WTC11 (cell line): ENCODE data around the gene P4HTM. TPM values are rescaled to one million over a fixed set of nuclear protein-coding genes. Genes with fewer than 3 reads are reported as not detected.
A peak's percentile ranks its signal among the peaks of the same experiment; 100 is the strongest.

Experiments used
- CREM ChIP-seq: sonication (generic); formaldehyde crosslinking; IDR thresholded peaks from 2 replicates; pipeline ENCODE4 v1.8.1; 2022; ENCODE audit warnings: mild to moderate bottlenecking, missing genetic modification reagents, moderate library complexity
- EMX1 ChIP-seq: fragments of 250-450 bp; sonication (Bioruptor Pico); IDR thresholded peaks from 2 replicates; pipeline ENCODE4 v1.8.0; 2021; ENCODE audit warnings: mild to moderate bottlenecking
- ETV6 ChIP-seq: sonication (generic); formaldehyde crosslinking; IDR thresholded peaks from 2 replicates; pipeline ENCODE4 v1.8.1; 2022; ENCODE audit warnings: mild to moderate bottlenecking, missing genetic modification reagents
- FOXK1 ChIP-seq: sonication (generic); formaldehyde crosslinking; IDR thresholded peaks from 2 replicates; pipeline ENCODE4 v1.8.0; 2022; ENCODE audit warnings: mild to moderate bottlenecking, moderate library complexity, missing genetic modification reagents
- GTF2I ChIP-seq: fragments of 250-450 bp; sonication (Bioruptor Pico); conservative IDR thresholded peaks from 2 replicates; pipeline ENCODE4 v1.4.0; 2021; ENCODE audit warnings: mild to moderate bottlenecking
- IRF2 ChIP-seq: sonication (generic); formaldehyde crosslinking; IDR thresholded peaks from 2 replicates; pipeline ENCODE4 v1.8.0; 2022; ENCODE audit warnings: low read depth, missing genetic modification reagents, borderline replicate concordance
- JUN ChIP-seq: sonication (generic); formaldehyde crosslinking; IDR thresholded peaks from 2 replicates; pipeline ENCODE4 v1.8.0; 2023; ENCODE audit warnings: mild to moderate bottlenecking, missing genetic modification reagents
- NR1H2 ChIP-seq: sonication (generic); formaldehyde crosslinking; IDR thresholded peaks from 2 replicates; pipeline ENCODE4 v1.9.0; 2021; ENCODE audit warnings: mild to moderate bottlenecking, moderate library complexity, missing genetic modification reagents
- NR2C2 ChIP-seq: sonication (generic); formaldehyde crosslinking; IDR thresholded peaks from 2 replicates; pipeline ENCODE4 v1.8.0; 2022; ENCODE audit warnings: mild to moderate bottlenecking, missing genetic modification reagents
- OVOL2 ChIP-seq: fragments of 250-450 bp; sonication (Bioruptor Pico); IDR thresholded peaks from 2 replicates; pipeline ENCODE4 v1.9.0; 2021; ENCODE audit warnings: mild to moderate bottlenecking, borderline replicate concordance
- RELA ChIP-seq: sonication (generic); formaldehyde crosslinking; IDR thresholded peaks from 2 replicates; pipeline ENCODE4 v1.8.1; 2022; ENCODE audit warnings: missing genetic modification reagents, mild to moderate bottlenecking, borderline replicate concordance
- SMAD4 ChIP-seq: sonication (generic); formaldehyde crosslinking; IDR thresholded peaks from 2 replicates; pipeline ENCODE4 v1.8.0; 2022; ENCODE audit warnings: mild to moderate bottlenecking, missing genetic modification reagents
- SOX15 ChIP-seq: fragments of 250-450 bp; sonication (Bioruptor Pico); IDR thresholded peaks from 2 replicates; pipeline ENCODE4 v1.9.0; 2021; ENCODE audit warnings: mild to moderate bottlenecking
- SP1 ChIP-seq: sonication (generic); formaldehyde crosslinking; conservative IDR thresholded peaks from 2 replicates; pipeline ENCODE4 v1.8.1; 2022; ENCODE audit warnings: missing genetic modification reagents
- TCF7 ChIP-seq: sonication (generic); formaldehyde crosslinking; IDR thresholded peaks from 2 replicates; pipeline ENCODE4 v1.8.0; 2022; ENCODE audit warnings: mild to moderate bottlenecking, low read depth, missing genetic modification reagents, moderate library complexity
- TEAD1 ChIP-seq: sonication (generic); formaldehyde crosslinking; IDR thresholded peaks from 2 replicates; pipeline ENCODE4 v1.8.0; 2022; ENCODE audit warnings: mild to moderate bottlenecking, missing genetic modification reagents
- TP53 ChIP-seq: sonication (generic); formaldehyde crosslinking; IDR thresholded peaks from 2 replicates; pipeline ENCODE4 v1.8.1; 2023; ENCODE audit warnings: mild to moderate bottlenecking, missing genetic modification reagents
- ZBTB21 ChIP-seq: sonication (generic); formaldehyde crosslinking; IDR thresholded peaks from 2 replicates; pipeline ENCODE4 v1.8.1; 2023; ENCODE audit warnings: mild to moderate bottlenecking, missing genetic modification reagents, borderline replicate concordance
- ZNF121 ChIP-seq: sonication (generic); formaldehyde crosslinking; IDR thresholded peaks from 2 replicates; pipeline ENCODE4 v1.8.0; 2023; ENCODE audit warnings: missing genetic modification reagents
- ZNF138 ChIP-seq: sonication (generic); formaldehyde crosslinking; conservative IDR thresholded peaks from 2 replicates; pipeline ENCODE4 v1.8.1; 2022; ENCODE audit warnings: mild to moderate bottlenecking, moderate library complexity, missing genetic modification reagents
- ZNF232 ChIP-seq: sonication (generic); formaldehyde crosslinking; IDR thresholded peaks from 2 replicates; pipeline ENCODE4 v1.8.0; 2022; ENCODE audit warnings: mild to moderate bottlenecking, missing genetic modification reagents
- ZNF263 ChIP-seq: sonication (generic); formaldehyde crosslinking; IDR thresholded peaks from 2 replicates; pipeline ENCODE4 v1.8.1; 2022; ENCODE audit warnings: low read depth, mild to moderate bottlenecking, moderate library complexity, missing genetic modification reagents
- ZNF317 ChIP-seq: sonication (generic); formaldehyde crosslinking; IDR thresholded peaks from 2 replicates; pipeline ENCODE4 v1.8.1; 2023; ENCODE audit warnings: low read depth, mild to moderate bottlenecking, moderate library complexity, missing genetic modification reagents, borderline replicate concordance
- ZNF423 ChIP-seq: fragments of 250-450 bp; sonication (Bioruptor Pico); IDR thresholded peaks from 2 replicates; pipeline ENCODE4 v2.1.2; 2022; ENCODE audit warnings: mild to moderate bottlenecking, moderate library complexity
- ZNF671 ChIP-seq: fragments of 250-450 bp; sonication (Bioruptor Pico); IDR thresholded peaks from 2 replicates; pipeline ENCODE4 v1.8.0; 2021; ENCODE audit warnings: mild to moderate bottlenecking
- total RNA-seq: library from RNA; stranded (reverse); gene quantifications from 3 replicates; pipeline ENCODE4 v1.2.3, GENCODE V29; 2021
- TF ChIP-seq, protein P1 (sequence below): sonication (generic); formaldehyde crosslinking; IDR thresholded peaks from 2 replicates; pipeline ENCODE4 v1.8.0; 2023; ENCODE audit warnings: mild to moderate bottlenecking, missing genetic modification reagents
- TF ChIP-seq, protein P2 (sequence below): fragments of 250-450 bp; sonication (Bioruptor Pico); IDR thresholded peaks from 2 replicates; pipeline ENCODE4 v1.9.0; 2021; ENCODE audit warnings: moderate library complexity, mild to moderate bottlenecking, inconsistent platforms, borderline replicate concordance
- TF ChIP-seq, protein P3 (sequence below): sonication (generic); formaldehyde crosslinking; IDR thresholded peaks from 2 replicates; pipeline ENCODE4 v1.8.1; 2023; ENCODE audit warnings: mild to moderate bottlenecking, missing genetic modification reagents
- TF ChIP-seq, protein P4 (sequence below): sonication (generic); formaldehyde crosslinking; IDR thresholded peaks from 2 replicates; pipeline ENCODE4 v1.8.1; 2022; ENCODE audit warnings: mild to moderate bottlenecking, moderate library complexity, missing genetic modification reagents
- TF ChIP-seq, protein P5 (sequence below): sonication (generic); formaldehyde crosslinking; IDR thresholded peaks from 2 replicates; pipeline ENCODE4 v1.8.0; 2022; ENCODE audit warnings: mild to moderate bottlenecking, missing genetic modification reagents
- TF ChIP-seq, protein P6 (sequence below): fragments of 200-600 bp; IDR thresholded peaks from 2 replicates; pipeline ENCODE4 v1.8.0; 2022; ENCODE audit warnings: antibody characterized with exemption
- TF ChIP-seq, protein P7 (sequence below): sonication (generic); formaldehyde crosslinking; IDR thresholded peaks from 2 replicates; pipeline ENCODE4 v1.8.1; 2022; ENCODE audit warnings: mild to moderate bottlenecking, missing genetic modification reagents, moderate library complexity, borderline replicate concordance

Gene P4HTM
- total RNA-seq, 1 experiment from 2014 or later: 21.9 TPM

DNA sequence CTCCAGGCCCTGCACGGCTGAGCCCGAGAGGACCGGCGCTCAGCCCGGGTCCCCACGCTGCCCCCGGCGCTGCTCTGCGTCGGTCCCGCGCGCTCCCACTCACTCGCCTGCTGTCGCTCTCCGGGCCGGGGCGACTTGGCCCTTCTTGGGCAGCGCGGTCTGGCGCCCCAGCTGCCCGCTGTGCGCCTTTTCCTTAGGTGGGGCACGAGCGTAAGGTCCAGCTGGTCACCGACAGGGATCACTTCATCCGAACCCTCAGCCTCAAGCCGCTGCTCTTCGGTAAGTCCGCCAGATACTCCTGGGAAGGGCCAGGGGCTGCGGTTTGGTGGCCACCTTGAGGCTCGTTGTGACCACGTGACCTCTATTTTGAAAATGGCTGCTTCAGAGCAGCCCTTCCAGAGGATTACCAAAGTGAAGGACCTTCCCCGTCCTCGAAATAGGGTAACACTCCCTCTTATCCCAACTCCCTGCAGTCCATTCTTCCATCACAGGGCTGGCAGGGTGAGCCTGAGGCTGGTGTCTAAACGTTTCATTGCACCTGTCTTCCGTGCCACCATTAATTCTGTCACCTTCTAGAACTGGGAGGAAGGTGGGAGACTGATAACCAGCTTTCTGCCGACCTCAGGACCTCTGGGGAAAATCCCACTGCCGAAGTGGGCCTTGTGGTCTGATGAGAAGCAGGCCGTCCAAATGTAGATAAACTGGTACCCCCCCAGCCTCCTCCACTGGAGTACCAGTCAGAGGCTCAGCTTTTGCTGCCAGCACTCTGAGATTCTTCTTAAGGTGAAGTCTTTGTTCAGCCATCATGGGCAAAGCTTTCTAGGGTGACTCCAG lies 812 bp downstream of the P4HTM start (continued):
- TF ChIP-seq, protein P1, sequence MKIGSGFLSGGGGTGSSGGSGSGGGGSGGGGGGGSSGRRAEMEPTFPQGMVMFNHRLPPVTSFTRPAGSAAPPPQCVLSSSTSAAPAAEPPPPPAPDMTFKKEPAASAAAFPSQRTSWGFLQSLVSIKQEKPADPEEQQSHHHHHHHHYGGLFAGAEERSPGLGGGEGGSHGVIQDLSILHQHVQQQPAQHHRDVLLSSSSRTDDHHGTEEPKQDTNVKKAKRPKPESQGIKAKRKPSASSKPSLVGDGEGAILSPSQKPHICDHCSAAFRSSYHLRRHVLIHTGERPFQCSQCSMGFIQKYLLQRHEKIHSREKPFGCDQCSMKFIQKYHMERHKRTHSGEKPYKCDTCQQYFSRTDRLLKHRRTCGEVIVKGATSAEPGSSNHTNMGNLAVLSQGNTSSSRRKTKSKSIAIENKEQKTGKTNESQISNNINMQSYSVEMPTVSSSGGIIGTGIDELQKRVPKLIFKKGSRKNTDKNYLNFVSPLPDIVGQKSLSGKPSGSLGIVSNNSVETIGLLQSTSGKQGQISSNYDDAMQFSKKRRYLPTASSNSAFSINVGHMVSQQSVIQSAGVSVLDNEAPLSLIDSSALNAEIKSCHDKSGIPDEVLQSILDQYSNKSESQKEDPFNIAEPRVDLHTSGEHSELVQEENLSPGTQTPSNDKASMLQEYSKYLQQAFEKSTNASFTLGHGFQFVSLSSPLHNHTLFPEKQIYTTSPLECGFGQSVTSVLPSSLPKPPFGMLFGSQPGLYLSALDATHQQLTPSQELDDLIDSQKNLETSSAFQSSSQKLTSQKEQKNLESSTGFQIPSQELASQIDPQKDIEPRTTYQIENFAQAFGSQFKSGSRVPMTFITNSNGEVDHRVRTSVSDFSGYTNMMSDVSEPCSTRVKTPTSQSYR (CRISPR knock-in tag): no peak
- TF ChIP-seq, protein P2, sequence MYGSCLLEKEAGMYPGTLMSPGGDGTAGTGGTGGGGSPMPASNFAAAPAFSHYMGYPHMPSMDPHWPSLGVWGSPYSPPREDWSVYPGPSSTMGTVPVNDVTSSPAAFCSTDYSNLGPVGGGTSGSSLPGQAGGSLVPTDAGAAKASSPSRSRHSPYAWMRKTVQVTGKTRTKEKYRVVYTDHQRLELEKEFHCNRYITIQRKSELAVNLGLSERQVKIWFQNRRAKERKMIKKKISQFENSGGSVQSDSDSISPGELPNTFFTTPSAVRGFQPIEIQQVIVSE (CRISPR knock-in tag): no peak
- TF ChIP-seq ZNF121 (CRISPR knock-in tag) (no peak), SMAD4 (CRISPR knock-in tag) (no peak), TEAD1 (CRISPR knock-in tag) (no peak), ZNF423 (CRISPR knock-in tag) (no peak), TCF7 (CRISPR knock-in tag) (no peak), SP1 (CRISPR knock-in tag) (no peak), GTF2I (CRISPR knock-in tag) (no peak), CREM (CRISPR knock-in tag) (no peak), IRF2 (CRISPR knock-in tag) (no peak), RELA (CRISPR knock-in tag) (no peak), ZNF671 (no peak), ETV6 (CRISPR knock-in tag) (peak; percentile 38; the same call in 1 of the 2 replicates), ZNF317 (CRISPR knock-in tag) (no peak), JUN (CRISPR knock-in tag) (no peak), NR2C2 (CRISPR knock-in tag) (no peak), SOX15 (CRISPR knock-in tag) (no peak), ZBTB21 (no peak), ZNF138 (CRISPR knock-in tag) (no peak), ZNF263 (no peak), TP53 (CRISPR knock-in tag) (no peak), FOXK1 (no peak), NR1H2 (no peak), ZNF232 (CRISPR knock-in tag) (no peak), EMX1 (CRISPR knock-in tag) (no peak), OVOL2 (CRISPR knock-in tag) (no peak)
- TF ChIP-seq, protein P3, sequence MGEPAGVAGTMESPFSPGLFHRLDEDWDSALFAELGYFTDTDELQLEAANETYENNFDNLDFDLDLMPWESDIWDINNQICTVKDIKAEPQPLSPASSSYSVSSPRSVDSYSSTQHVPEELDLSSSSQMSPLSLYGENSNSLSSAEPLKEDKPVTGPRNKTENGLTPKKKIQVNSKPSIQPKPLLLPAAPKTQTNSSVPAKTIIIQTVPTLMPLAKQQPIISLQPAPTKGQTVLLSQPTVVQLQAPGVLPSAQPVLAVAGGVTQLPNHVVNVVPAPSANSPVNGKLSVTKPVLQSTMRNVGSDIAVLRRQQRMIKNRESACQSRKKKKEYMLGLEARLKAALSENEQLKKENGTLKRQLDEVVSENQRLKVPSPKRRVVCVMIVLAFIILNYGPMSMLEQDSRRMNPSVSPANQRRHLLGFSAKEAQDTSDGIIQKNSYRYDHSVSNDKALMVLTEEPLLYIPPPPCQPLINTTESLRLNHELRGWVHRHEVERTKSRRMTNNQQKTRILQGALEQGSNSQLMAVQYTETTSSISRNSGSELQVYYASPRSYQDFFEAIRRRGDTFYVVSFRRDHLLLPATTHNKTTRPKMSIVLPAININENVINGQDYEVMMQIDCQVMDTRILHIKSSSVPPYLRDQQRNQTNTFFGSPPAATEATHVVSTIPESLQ: no peak
- TF ChIP-seq, protein P4, sequence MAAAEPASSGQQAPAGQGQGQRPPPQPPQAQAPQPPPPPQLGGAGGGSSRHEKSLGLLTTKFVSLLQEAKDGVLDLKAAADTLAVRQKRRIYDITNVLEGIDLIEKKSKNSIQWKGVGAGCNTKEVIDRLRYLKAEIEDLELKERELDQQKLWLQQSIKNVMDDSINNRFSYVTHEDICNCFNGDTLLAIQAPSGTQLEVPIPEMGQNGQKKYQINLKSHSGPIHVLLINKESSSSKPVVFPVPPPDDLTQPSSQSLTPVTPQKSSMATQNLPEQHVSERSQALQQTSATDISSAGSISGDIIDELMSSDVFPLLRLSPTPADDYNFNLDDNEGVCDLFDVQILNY: peak; percentile 19; the same call in 1 of the 2 replicates
- TF ChIP-seq, protein P5, sequence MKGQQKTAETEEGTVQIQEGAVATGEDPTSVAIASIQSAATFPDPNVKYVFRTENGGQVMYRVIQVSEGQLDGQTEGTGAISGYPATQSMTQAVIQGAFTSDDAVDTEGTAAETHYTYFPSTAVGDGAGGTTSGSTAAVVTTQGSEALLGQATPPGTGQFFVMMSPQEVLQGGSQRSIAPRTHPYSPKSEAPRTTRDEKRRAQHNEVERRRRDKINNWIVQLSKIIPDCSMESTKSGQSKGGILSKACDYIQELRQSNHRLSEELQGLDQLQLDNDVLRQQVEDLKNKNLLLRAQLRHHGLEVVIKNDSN (CRISPR knock-in tag): peak; percentile 92
- TF ChIP-seq, protein P6, sequence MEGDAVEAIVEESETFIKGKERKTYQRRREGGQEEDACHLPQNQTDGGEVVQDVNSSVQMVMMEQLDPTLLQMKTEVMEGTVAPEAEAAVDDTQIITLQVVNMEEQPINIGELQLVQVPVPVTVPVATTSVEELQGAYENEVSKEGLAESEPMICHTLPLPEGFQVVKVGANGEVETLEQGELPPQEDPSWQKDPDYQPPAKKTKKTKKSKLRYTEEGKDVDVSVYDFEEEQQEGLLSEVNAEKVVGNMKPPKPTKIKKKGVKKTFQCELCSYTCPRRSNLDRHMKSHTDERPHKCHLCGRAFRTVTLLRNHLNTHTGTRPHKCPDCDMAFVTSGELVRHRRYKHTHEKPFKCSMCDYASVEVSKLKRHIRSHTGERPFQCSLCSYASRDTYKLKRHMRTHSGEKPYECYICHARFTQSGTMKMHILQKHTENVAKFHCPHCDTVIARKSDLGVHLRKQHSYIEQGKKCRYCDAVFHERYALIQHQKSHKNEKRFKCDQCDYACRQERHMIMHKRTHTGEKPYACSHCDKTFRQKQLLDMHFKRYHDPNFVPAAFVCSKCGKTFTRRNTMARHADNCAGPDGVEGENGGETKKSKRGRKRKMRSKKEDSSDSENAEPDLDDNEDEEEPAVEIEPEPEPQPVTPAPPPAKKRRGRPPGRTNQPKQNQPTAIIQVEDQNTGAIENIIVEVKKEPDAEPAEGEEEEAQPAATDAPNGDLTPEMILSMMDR: no peak
- TF ChIP-seq, protein P7, sequence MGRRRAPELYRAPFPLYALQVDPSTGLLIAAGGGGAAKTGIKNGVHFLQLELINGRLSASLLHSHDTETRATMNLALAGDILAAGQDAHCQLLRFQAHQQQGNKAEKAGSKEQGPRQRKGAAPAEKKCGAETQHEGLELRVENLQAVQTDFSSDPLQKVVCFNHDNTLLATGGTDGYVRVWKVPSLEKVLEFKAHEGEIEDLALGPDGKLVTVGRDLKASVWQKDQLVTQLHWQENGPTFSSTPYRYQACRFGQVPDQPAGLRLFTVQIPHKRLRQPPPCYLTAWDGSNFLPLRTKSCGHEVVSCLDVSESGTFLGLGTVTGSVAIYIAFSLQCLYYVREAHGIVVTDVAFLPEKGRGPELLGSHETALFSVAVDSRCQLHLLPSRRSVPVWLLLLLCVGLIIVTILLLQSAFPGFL: no peak
